Esophagus muscularis mucosa (tissue), 4 donors: ENCODE data around the gene TMEM247. TPM values are rescaled to one million over a fixed set of nuclear protein-coding genes. Genes with fewer than 3 reads are reported as not detected.

Experiments used
- DNase-seq: peaks from one replicate; pipeline ENCODE4 v3.0.0-alpha.2; 2017; ENCODE audit errors: extremely low spot score
- H3K27ac ChIP-seq, 4 donors: fragments of 200-600 bp; sonication (generic); replicated peaks in 1 of 4; 1 replicate in 3 of 4; 2 replicates in 1 of 4; pipeline ENCODE4 v1.5.1; 2016 to 2019; ENCODE audit warnings: mild to moderate bottlenecking in 1 of 4
- H3K27me3 ChIP-seq, 4 donors: fragments of 200-600 bp; sonication (generic); one replicate each; pipeline versions ENCODE4 v1.5.1 to v1.6.0; 2016 to 2019
- H3K36me3 ChIP-seq, 4 donors: fragments of 200-600 bp; sonication (generic); one replicate each; pipeline ENCODE4 v1.5.1; 2016 to 2019
- H3K4me1 ChIP-seq, 4 donors: fragments of 200-600 bp; sonication (generic); one replicate each; pipeline ENCODE4 v1.5.1; 2016 to 2019
- H3K4me3 ChIP-seq, 4 donors: fragments of 200-600 bp; sonication (generic); 1 replicate in 2 of 4; 2 replicates in 2 of 4; pipeline ENCODE4 v1.5.1; 2016 to 2019; ENCODE audit warnings: mild to moderate bottlenecking in 4 of 4, moderate library complexity in 1 of 4
- H3K9me3 ChIP-seq, 4 donors: fragments of 200-600 bp; sonication (generic); 1 replicate in 3 of 4; 2 replicates in 1 of 4; pipeline ENCODE4 v1.5.1; 2016 to 2019
- EP300 ChIP-seq: sonication (generic); formaldehyde crosslinking; IDR thresholded peaks from one replicate; pipeline ENCODE4 v1.6.1; 2017; ENCODE audit warnings: antibody characterized with exemption
- POLR2A ChIP-seq: fragments of 450-650 bp; IDR thresholded peaks from one replicate; pipeline ENCODE4 v1.6.1; 2017; ENCODE audit warnings: antibody characterized with exemption, moderate library complexity, mild to moderate bottlenecking, low read depth
- POLR2AphosphoS5 ChIP-seq, 2 donors: sonication (generic); formaldehyde crosslinking; IDR thresholded peaks; one replicate each; pipeline ENCODE4 v1.6.1; 2017; ENCODE audit warnings: antibody characterized with exemption in 2 of 2
- WGBS: methylation state at CpG from one replicate; pipeline ENCODE4 v1.1.5; 2018; 5-methylcytosine and 5-hydroxymethylcytosine counted together
- intact Hi-C: fragments of 100-400 bp; cut with DNase I; formaldehyde crosslinking; loops from one replicate; pipeline ENCODE4 v1.15.1; 2023
- total RNA-seq, 4 donors: library from RNA; depleted of rRNA; stranded (reverse); fragments of >200 nt; gene quantifications; one replicate each; pipeline versions ENCODE4 v1.1.0 to v1.2.1, GENCODE V29; 2016
- TF ChIP-seq, protein P1 (sequence below), 3 experiments: fragments of 200-600 bp in 2 of 3; fragments of 450-650 bp in 1 of 3; sonication (generic) in 2 of 3; IDR thresholded peaks; one replicate each; pipeline ENCODE4 v1.5.1; 2017 to 2019; ENCODE audit warnings: antibody characterized with exemption in 3 of 3, mild to moderate bottlenecking in 2 of 3, moderate library complexity in 1 of 3

TMEM247 gene
- total RNA-seq: not detected

GRCh38 chr2:46479265-46479664, at the start of gene TMEM247:
Gene TMEM247 (plus strand): TSS chr2:46479565.
- no peak within 1 kb of the TSS for H3K4me3 ChIP-seq
- intact Hi-C loops: no loop called here
- no peak for DNase-seq
- no peaks in the 10 kb centered on the region for H3K9me3 ChIP-seq
- no peaks in the 10 kb centered on the region for H3K27me3 ChIP-seq
- no peak within 1 kb of the TSS for H3K27ac ChIP-seq
- WGBS: 88% methylated on average over 4 of the region's 5 CpGs
- no peaks in the 10 kb centered on the region for H3K4me1 ChIP-seq
- no peaks in the 10 kb centered on the region for H3K36me3 ChIP-seq
- no peak for TF ChIP-seq POLR2A
- TF ChIP-seq POLR2AphosphoS5 (IDR thresholded peaks at IDR 0.05): no peak
- TF ChIP-seq, protein P1, sequence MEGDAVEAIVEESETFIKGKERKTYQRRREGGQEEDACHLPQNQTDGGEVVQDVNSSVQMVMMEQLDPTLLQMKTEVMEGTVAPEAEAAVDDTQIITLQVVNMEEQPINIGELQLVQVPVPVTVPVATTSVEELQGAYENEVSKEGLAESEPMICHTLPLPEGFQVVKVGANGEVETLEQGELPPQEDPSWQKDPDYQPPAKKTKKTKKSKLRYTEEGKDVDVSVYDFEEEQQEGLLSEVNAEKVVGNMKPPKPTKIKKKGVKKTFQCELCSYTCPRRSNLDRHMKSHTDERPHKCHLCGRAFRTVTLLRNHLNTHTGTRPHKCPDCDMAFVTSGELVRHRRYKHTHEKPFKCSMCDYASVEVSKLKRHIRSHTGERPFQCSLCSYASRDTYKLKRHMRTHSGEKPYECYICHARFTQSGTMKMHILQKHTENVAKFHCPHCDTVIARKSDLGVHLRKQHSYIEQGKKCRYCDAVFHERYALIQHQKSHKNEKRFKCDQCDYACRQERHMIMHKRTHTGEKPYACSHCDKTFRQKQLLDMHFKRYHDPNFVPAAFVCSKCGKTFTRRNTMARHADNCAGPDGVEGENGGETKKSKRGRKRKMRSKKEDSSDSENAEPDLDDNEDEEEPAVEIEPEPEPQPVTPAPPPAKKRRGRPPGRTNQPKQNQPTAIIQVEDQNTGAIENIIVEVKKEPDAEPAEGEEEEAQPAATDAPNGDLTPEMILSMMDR (IDR thresholded peaks at IDR 0.05): no peak
- TF ChIP-seq EP300: no peak

GRCh38 chr2:46430413-46430812, 49.0 kb upstream of the TMEM247 start:
- H3K27me3 ChIP-seq: no peaks in the 10 kb centered on the region
- no peaks in the 10 kb centered on the region for H3K36me3 ChIP-seq
- intact Hi-C loops: no loop called here
- peaks cover 0 to 5% (median 0%) of the 10 kb centered on the region in 4 donors for H3K4me1 ChIP-seq
- no peak overlapping the region for H3K4me3 ChIP-seq
- TF ChIP-seq EP300 (no peak), POLR2AphosphoS5 (IDR thresholded peaks at IDR 0.05) (no peak), POLR2A (no peak)
- TF ChIP-seq, protein P1 (IDR thresholded peaks at IDR 0.05): no peak
- no peak overlapping the region for H3K27ac ChIP-seq
- no peak for DNase-seq
- no peaks in the 10 kb centered on the region for H3K9me3 ChIP-seq
- WGBS: 88% methylated on average over 1 of the region's 1 CpG

- TF ChIP-seq POLR2A: no peak
- no peak for TF ChIP-seq EP300
- TF ChIP-seq POLR2AphosphoS5 (IDR thresholded peaks at IDR 0.05): no peak
- TF ChIP-seq, protein P1 (IDR thresholded peaks at IDR 0.05): no peak
- H3K27ac ChIP-seq: no peak overlapping the region
- no peaks in the 10 kb centered on the region for H3K36me3 ChIP-seq
- no peak for DNase-seq
- H3K27me3 ChIP-seq: no peaks in the 10 kb centered on the region
- WGBS: 92% methylated on average over 1 of the region's 1 CpG
- peaks cover 0 to 5% (median 0%) of the 10 kb centered on the region in 4 donors for H3K4me1 ChIP-seq
- intact Hi-C loops: no loop called here
- no peak overlapping the region for H3K4me3 ChIP-seq
- no peaks in the 10 kb centered on the region for H3K9me3 ChIP-seq
Observed at GRCh38 chr2:46430992-46431391, 48.4 kb upstream of the TMEM247 start.

DNA sequence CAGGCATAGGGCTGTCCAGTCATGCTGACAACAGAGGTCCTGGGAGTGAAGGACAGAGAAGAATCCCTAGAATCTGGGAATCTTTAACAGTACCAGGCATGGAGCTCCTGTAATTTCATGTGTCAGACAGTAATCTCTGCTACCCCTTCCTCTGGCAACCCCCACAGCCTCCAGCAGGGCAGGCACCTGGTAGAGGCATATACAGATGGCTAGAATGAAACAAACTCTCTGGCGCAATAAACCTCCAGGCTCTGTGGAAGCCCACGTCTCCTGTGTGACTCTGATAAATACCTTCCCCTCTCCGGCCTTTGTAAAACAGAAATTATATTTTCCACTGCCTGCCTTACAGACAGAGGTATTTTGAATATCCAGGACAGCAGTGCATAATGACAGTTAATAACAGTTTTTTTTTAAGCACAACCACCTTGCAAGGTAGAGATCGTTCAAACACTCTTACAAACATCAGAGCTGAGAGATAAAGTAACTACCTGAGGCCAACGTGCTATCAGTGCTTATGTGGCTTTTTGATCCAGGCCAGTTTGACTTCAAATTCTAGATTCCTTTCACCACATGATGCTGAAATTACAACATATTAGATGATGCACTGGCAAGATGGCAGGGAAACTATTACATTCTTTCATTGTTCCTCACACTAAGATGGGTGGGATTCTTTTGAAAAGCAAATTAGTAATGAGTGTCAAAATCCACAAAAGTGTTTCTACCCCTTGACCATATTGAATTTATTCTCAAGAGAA, 47.7 kb upstream of the TMEM247 start:
- TF ChIP-seq POLR2A (no peak), POLR2AphosphoS5 (IDR thresholded peaks at IDR 0.05) (no peak)
- TF ChIP-seq, protein P1 (IDR thresholded peaks at IDR 0.05): no peak
- no peak for DNase-seq
- no peaks in the 10 kb centered on the region for H3K27me3 ChIP-seq
- peaks cover 0 to 5% (median 0%) of the 10 kb centered on the region in 4 donors for H3K4me1 ChIP-seq
- no peaks in the 10 kb centered on the region for H3K9me3 ChIP-seq
- 87% methylated on average over 5 of the region's 5 CpGs for WGBS
- no peak overlapping the region for H3K27ac ChIP-seq
- H3K36me3 ChIP-seq: no peaks in the 10 kb centered on the region
- no peak overlapping the region for H3K4me3 ChIP-seq
- intact Hi-C loops: no loop called here
